DMS153 treated with DMSO at 0.1 percent for 48 hours (cell line): ENCODE data around the gene TSPEAR.
"Not testable (repeated sequence)": the region's sequence is repeated elsewhere in the genome, so short reads cannot be mapped to it uniquely, and the experiment has no call there.

Experiments used
- DNase-seq: peaks from one replicate; lab custom pipeline; 2025; ENCODE audit not compliant: unreplicated experiment; lab: John Stamatoyannopoulos, UW

The TSPEAR gene

DNA sequence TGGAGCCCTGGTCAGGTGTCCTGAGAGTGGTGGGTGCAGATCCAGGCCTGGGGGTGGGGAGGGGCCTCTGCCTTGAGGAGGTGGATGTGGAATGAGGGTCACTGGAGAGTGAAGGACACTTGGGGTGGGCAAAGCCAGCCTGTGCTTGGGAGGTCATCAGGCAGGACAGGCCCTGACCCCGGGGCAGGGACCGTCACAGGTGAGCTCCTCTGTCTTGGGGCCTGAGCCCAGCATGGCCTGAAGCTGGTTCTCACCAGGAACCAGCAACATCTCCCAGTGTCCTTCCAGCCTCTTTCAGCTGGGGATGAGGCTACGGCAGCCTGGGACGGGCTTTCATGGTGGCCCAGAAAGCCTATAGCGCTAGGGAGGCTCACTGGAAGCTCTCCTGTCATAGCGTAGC lies 159.2 kb downstream of the TSPEAR start:
- DNase-seq = no peak

DNA sequence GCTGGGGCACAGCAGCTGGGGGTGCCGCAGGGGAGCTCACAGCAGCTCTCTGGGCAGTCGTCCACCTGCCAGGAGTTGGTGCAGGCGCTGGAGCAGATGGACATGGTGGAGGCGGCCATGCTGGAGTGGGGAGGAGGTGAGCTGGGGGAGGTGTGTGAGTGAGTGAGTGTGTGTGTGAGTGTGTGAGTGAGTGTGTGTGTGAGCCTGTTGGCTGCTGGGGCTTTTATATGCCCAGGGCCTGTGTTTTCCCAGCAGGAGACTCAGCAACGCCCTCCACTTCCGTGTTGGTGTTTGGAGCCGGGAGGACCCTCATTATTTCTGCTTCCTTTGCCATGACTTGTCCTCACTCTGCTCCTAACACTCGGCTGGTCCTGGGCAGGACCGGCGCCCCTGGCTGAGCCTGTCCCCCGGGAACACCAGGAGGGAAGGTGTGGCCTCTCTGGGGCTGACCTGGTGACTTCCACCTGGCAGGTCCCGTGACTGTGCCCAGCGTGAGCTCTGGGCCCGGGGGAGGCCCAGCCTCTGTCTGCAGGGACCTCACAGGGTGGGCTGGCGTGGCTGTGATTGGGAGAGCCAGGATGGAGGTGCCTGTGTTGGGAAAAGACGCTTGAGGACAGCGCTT lies 159.9 kb downstream of the TSPEAR start, which contains the start of gene KRTAP10-2:
KRTAP10-2 (minus strand) TSS at position 166 of the 622 bp plus-strand sequence; CDS start at position 119, 47 bp downstream.
- DNase-seq = no peak

DNA sequence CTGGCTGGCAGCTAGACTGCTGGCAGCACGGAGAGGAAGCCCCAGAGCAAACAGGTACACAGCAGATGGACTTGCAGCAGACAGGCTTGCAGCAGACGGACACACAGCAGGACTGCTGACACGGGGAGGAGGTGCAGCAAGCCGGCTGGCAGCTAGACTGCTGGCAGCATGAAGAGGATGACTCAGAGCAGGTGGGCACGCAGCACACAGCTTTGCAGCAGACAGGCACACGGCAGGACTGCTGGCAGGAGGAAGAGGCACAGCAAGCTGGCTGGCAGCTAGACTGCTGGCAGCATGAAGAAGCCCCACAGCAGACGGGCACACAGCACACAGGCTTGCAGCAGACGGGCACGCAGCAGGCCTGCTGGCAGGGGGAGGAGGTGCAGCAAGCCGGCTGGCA lies 160.6 kb downstream of the TSPEAR start:
- DNase-seq = no peak

DNA sequence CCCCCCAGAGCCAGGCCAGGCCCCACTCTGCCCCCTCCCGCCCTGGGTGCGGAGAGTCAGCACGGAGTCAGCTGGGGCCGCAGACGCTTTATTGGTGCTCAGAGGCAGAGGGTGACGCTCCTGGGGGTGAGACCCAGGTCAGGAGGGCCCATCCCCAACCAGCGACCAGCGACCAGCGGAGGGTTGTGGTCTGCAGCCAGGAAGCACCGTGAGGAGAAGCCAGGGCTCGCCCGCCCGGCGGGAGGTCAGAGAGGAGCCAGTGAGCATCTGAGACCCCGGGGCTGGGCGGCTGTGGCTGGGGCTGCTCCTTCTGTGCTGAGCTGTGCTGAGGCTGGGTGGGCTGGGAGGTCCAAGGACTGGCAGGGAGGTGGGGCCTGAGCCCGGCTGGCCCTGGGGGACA lies 161.1 kb downstream of the TSPEAR start:
- not testable (repeated sequence) for DNase-seq

DNA sequence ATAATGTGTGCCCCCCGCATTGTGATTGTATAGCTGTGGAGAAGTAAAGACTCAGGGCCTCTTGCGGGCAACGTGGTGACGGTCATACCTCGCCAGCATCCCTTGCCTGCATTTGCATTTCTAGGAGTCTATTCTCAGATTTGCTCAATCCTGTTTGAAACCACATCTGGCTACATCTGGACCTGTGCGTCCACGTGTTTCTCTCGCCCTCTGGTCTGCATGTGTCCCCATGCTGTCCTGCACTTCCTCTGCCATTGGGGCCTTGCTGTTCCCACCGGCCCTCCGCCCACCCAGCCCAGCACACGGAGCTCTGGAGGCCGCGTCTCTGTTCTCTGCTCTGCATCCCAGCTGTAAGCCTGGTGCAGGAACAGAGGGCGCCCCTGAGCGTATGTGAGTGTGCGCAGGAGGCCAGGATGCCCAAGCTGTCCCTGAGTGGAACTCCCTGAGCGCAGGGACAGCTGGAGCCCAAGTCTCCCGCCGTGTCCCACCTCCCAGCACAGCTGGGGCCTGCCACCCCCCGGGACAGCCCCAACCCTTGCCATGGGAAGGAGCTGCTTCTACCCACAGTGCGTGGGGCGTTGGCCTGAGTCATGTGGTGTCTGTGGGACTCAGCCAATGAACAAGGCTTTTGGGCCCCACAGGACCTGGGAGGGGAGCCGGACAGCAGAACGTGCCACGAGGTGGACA lies 161.7 kb downstream of the TSPEAR start:
- no peak for DNase-seq

DNA sequence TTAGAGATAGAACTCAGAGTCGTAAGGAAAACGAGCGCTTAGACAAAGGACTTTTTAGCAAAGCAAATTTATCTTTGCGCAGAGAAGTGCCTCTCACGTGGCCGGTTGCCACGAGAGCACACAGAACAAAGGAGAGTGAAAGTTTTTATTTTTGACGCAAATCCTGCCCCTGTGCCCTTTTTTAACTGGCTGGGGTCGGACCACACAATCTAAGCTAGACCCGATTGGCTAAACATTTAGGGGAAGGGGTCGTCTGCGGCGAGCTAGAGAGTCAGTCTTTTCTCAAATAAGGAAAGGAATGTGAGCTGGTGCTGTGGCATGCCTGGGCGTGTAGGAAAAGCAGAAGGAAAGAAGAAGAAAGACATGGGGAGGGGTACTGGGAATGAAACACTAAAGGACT lies 162.4 kb downstream of the TSPEAR start:
- DNase-seq = no peak

DNA sequence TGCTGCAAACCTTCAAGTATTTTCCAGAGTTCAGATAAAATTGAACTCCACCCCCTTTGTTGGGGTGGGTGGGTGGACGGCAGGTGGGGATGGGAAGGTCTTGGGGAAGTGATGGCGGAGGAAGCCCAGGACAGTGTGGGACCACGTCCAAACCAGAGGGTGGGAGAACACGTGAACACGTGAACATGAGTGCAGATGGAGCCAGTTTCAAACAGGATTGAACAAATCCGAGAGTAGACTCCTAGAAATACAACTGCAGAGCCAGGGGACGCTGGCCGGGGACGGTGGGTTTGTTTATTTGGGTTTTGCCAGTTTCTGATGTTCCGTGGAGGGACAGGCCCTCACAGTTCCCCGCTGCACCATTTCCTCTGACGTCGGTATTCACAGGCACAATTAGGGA lies 163.0 kb downstream of the TSPEAR start:
- DNase-seq = no peak

DNA sequence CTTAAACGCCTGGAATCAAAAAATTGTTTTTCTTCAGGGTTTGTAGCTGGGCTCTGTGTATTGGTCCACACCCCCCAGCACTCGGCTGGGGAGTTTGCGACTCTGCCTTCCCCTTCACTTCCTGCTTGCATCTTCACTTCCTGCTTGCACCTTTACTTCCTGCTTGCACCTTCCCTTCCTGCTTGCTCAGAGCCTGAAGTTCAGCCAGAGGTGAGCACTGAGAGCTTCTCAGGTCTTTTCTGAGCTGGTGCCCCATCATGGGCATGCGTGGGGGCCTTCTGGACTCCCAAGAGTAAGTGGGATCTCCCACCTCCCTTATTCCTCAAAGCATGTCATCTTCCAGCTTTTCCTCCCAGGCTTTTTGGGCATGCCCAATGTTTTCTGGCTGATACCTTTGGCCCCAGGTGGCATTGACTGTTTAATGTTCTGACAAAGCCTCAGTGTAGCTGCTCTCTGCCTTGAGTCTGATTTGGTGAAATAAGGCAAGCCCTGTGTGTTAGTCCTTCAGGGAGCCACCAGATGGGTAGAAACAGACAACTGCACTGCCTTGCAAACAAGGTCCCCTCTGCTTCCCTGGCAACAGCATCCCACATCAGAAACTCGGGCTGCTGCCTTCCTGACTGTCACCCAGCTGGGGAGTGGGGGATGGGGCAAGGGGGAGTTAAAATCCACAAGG lies 163.6 kb downstream of the TSPEAR start:
- DNase-seq = no peak

DNA sequence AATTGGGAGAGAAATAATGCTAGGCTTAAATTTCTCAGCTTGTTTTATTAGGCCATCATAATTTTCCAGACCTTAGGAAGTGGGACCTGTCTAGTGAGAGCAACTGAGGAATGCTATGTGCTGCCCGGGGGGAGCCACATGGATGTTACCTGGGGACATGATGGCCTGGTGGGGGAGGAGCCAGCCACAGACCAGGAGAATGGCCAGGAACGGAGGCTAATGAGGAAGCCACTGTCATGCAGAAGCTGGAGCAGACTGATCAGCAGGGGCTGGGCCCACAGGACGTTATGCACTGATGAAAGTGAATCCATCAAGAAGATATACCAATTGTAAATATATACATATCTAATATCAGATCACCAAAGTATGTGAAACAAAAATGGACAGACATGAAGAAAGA lies 166.8 kb downstream of the TSPEAR start:
- DNase-seq = no peak

DNA sequence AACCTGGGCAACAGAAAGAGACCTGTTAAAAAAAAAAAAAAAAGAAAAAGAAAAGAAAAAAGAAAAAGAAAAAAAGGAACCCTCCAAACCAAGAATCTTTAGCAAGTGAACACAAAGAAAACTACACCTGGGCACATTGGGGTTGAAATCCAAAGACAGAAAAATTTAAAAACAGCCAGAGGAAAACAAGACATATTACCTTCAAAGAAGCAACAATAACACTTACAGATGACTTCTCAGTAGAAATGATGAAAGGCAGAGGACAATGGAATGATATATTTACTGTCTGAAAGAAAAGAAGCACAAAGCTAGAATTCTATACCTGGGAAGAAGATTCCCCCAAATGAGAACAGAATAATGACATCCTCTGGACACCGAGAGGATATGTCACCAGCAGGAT lies 168.7 kb downstream of the TSPEAR start:
- no peak for DNase-seq

DNA sequence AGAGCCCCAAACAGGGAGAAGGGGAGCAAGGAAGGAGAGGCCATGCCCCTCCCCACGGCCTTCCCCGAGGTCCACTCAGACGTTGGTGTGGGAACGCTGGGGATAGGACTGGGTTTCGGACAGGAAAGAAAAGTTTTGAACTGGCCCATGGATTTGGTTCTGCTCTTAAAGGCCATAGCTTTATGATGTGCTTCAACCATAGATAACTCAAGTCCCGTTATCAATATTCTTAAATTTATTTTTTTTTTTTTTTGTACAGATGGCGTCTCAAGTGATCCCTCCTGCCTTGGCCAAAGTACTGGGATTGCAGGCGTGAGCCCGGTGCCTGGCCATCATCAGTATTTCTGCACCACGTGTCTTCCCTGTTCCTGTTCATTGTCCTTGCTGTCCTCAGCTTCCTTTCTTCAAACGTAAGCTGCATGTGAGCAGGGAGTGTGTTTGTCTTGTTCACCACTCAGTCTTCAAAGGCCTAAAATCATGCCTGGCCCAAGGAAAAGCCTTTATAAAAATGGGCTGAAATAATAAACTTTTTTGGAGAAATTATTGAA lies 170.6 kb downstream of the TSPEAR start:
- no peak for DNase-seq

DNA sequence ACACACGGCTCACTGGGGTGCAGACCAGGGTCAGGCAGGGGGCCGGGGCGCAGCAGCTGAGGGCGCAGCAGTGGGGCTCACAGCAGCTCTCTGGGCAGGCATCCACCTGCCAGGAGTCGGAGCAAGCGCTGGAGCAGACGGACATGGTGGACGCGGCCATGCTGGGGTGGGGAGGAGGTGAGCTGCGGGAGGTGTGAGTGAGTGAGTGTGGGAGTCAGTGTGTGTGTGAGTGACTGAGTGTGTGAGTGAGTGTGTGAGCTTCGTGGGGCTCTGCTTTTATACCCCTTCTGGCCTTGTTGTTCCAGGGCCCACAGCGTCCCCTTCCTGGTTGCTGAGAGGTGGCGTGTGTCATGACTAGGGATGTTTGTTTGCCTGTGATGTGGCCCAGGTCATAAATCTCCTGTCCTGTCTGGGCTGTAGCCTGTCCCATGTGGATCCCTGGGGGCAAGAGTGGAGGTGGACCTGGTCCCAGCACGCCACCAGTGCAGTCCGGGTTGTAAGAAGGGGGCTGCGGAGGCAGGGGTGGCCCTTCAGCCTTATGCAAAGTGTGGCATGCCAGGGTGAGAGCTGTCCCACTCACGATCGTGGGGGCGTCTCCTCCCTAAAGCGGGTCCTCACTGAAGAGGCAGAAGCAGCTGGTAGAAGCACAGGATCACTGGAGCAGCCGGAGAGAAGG lies 171.2 kb downstream of the TSPEAR start, which contains the start of gene KRTAP10-1:
KRTAP10-1 (minus strand) TSS at position 205 of the 676 bp plus-strand sequence; CDS start at position 160, 45 bp downstream.
- DNase-seq = no peak

DNA sequence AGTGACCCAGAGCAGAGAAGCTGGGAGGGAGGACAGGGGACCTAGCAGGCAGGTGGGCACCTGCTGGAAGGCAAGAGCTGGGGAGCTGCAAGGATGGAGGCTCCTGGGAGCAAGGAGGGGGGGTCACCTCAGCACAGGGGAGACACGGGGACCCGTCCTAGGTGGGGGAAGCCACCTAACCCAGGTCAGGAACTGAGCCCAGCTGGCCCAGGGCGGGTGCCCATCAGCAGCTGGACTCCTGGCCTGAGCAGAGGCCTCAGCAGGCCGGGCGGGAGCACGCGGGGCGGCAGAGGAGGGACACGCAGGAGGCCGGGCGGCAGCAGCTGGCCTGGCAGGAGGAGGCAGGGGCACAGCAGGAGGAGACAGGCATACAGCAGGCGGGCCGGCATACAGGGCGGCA lies 172.3 kb downstream of the TSPEAR start:
- DNase-seq = no peak

DNA sequence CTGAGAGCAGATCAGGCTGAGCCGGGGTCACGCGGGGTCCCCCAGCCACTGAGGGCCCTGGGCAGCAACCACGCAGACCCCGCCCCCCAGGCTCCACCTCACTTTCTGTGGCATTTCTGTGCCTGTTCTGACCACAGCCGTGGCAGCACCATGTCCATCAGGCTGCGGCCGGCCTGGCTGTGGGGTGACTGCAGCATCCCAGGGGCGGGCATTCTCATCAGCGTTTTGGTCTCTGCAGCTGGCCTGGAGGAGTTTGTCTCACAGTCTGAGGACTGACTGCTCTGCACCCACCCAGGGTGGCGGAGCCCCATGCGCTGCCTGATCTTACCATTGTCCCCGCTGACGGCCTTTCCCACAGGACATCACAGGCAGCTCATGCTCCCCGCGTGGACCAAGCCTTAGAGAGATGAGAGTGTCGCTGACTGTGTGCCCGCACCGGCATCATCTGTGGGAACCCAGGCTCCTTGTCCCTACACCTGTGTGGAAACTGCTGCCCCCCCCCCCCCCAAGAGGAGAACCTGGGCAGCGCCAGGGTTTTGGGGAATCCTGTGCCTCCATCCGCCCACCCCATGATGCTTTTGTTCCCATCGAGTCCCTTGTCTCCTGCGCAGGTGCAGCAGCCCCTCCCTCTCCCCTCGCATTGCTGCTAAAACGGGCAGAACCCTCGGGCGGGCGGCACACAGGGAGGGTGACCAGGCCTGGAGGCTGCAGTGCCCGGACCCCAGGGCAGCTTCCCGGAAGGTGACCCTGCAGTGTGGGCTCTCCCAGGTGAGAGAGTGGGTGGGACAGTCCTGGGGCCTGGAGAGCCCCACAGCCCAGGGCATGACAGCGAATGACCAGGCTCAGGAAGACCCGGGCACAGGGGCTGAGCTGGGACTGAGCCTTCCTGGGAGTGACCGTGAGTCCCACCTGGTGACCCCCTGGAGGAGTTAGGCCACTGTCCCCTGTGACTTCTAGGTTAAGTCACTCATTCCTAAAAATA lies 173.2 kb downstream of the TSPEAR start:
- no peak for DNase-seq

DNA sequence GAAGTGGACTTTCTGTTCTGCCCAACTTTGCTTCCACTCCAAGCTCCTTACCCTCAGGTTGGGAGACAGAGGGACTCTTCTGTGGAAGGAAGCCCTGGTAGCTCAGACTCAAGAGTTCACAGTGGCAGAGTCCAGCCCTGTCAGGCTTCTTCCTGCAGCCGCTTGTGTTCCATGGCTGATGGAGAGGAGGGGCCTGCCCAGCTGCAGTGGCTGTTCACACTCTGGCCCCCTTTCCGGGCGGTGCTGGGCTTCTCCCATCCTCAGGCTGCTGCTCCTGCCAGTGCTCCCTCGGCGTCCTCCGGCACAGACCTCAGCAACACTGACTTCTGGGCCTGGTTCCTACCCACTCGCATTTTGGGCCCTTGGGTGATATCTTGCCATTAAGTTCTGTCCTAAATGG lies 175.4 kb downstream of the TSPEAR start:
- no peak for DNase-seq

DNA sequence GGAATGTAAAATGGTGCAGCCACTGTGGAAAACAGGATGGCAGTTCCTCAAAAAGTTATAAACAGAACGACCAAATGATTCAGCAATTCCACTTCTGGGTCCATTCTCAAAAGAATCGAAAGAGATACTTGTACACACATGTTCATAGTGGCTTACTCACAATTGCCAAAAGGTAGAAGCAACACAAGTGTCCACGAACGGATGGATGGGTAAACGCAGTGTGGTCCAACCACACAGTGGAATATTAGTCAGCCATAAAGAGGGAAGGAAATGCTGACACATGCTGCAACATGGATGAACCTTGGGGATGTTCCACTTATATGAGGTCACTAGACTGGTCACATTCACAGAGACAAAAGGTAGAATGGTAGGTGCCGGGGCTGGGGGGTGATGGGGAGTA lies 176.7 kb downstream of the TSPEAR start:
- DNase-seq = no peak

DNA sequence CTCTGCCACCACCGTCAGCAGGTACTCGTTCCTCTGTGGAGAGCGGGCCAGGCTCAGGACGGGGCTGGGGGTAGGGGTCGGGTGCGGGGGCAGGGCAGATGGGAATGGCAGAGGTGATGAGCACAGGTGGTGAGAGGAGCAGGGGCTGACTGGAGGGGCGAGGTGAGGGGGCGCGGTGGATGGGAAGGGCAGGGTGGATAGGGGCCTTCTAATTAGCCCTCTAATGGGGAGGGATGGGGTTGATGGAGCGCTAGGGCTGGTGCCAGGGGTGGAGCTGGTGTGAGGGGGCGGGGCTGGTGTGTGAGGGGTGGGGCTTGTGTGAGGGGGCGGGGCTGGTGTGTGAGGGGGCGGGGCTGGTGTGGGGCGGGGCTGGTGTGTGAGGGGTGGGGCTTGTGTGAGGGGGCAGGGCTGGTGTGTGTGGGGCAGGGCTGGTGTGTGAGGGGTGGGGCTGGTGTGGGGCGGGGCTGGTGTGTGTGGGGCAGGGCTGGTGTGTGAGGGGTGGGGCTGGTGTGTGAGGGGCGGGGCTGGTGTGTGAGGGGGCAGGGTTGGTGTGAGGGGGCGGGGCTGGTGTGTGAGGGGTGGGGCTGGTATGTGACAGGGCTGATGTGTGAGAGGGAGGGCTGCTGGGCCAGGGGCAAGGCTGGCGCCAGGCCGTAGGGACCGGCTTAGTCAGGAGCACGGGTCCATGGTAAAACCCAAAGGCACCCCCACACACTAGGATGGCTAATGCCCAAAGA lies 177.3 kb downstream of the TSPEAR start:
- no peak for DNase-seq

DNA sequence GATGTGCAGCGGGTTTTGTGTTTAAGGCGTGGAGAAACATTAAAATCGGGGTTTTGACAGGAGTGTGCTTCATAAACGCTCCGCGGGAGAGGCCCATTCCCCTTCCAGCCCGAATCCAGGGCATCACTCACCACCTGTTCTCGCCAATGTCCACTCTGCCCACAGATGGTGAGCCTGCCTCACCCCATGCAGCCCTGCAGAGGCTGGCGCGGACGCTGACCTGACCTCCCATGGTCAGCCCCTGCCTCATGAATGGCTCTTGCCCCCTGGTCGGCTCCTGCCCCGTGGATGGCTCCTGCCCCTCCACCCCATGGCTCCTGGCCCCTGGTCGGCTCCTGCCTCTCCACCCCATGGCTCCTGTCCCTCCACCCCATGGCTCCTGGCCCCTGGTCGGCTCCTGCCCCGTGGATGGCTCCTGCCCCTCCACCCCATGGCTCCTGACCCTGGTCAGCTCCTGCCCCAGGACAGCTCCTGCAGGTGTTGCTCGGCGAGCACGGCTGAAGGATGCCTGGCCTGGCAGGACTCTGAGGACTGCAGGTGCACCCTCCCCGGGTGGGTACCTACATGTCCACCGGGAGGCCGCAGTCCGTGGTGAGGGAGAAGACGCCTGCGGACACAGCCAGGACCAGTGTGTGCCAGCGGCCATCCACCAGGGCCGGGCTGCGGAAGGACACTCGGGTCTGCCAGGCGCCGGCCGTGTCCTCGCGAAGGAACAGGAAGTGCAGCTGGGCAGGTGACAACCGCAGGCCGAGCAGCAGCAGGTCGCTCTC lies 178.1 kb downstream of the TSPEAR start:
- DNase-seq = no peak

DNA sequence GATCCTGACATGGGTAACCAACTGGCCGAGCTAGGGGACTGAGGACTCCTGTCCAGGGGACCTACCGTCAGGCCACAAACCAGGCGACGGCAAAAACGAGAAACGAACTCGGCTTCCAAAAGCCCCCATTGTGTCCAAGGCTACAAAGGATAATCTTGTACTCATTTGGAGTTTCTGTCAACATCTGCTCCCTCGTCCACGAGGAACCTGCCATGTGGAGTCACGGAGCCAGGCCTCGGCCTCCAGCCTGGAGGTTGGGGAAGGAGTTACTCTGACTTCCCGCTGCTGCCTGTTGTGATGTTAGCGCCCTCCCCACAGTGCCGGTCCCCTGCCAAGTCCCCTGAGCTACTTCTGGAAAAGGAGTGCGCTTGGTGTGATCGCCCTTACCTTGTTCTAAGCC lies 178.7 kb downstream of the TSPEAR start:
- DNase-seq = no peak
